Mucosa of descending colon (tissue), 3 donors: Measurements from ENCODE around the gene ST7. TPM values are rescaled to one million over a fixed set of nuclear protein-coding genes. Genes with fewer than 3 reads are reported as not detected.

Experiments used
- ATAC-seq: fragments of 200-7000 bp; cut with Tn5 transposase; one replicate; pipeline ENCODE4 v1.9.1; 2020; ENCODE audit warnings: mild to moderate bottlenecking, moderate library complexity
- DNase-seq, 3 donors: peaks; one replicate each; pipeline ENCODE4 v3.0.0-alpha.2; 2020
- H3K36me3 ChIP-seq: fragments of 200-600 bp; one replicate; pipeline ENCODE4 v1.8.0; 2021; ENCODE audit warnings: low read depth, mild to moderate bottlenecking
- H3K4me1 ChIP-seq: fragments of 200-600 bp; one replicate; pipeline ENCODE4 v1.8.0; 2021; ENCODE audit warnings: low read depth, mild to moderate bottlenecking
- H3K4me3 ChIP-seq: fragments of 200-600 bp; one replicate; pipeline ENCODE4 v1.8.0; 2021; ENCODE audit warnings: mild to moderate bottlenecking
- H3K9me3 ChIP-seq: fragments of 200-600 bp; one replicate; pipeline ENCODE4 v1.8.0; 2021; ENCODE audit warnings: mild to moderate bottlenecking
- CTCF ChIP-seq: fragments of 200-600 bp; IDR thresholded peaks from one replicate; pipeline ENCODE4 v1.8.0; 2022; ENCODE audit warnings: antibody characterized with exemption, mild to moderate bottlenecking
- intact Hi-C, 2 donors: fragments of 100-400 bp; cut with DNase I in 1 of 2; cut with micrococcal nuclease in 1 of 2; formaldehyde crosslinking; loops; one replicate each; pipeline versions ENCODE4 v1.11.0 to v1.11.1; 2022; cut with DNase I, micrococcal nuclease
- total RNA-seq, 3 donors: library from RNA; stranded (reverse); fragmentation: NEBNext Ultra II Directional in 2 of 3; extraction: Animal tissue kit (Norgen Biotek cat#: 25700) in 2 of 3; gene quantifications; one replicate each; pipeline versions ENCODE4 v1.2.1 to v1.2.4, GENCODE V29; 2021 to 2023
- donor health status: DM: no; HTN: no; CAD: no; lungs with moderate emphysema.
- donor health status: DM: no; HTN: no; CAD: no.
- donor health status: DM: no; HTN: yes; CAD: no.

The ST7 gene
- total RNA-seq, 3 donors from 2014 or later, result 10.1 to 22.0 (median 11.3) TPM

GRCh38 chr7:117140921-117141320 is 187.6 kb downstream of the ST7 start:
- no peak for TF ChIP-seq CTCF
- intact Hi-C loops, result no loop called here
- H3K4me3 ChIP-seq, result no peak overlapping the region
- no peaks in the 10 kb centered on the region for H3K9me3 ChIP-seq
- no peaks in the 10 kb centered on the region for H3K36me3 ChIP-seq
- ATAC-seq, result no peak
- no peak for DNase-seq
- H3K4me1 ChIP-seq, result no peaks in the 10 kb centered on the region

- ATAC-seq (no peak), DNase-seq (no peak)
- no peak overlapping the region for H3K4me3 ChIP-seq
- H3K36me3 ChIP-seq, result no peaks in the 10 kb centered on the region
- TF ChIP-seq CTCF, result no peak
- no peaks in the 10 kb centered on the region for H3K9me3 ChIP-seq
- H3K4me1 ChIP-seq, result no peaks in the 10 kb centered on the region
- intact Hi-C loops, result no loop called here
Measured at GRCh38 chr7:117143066-117143465, 189.8 kb downstream of the ST7 start.

GRCh38 chr7:117143580-117143979 is 190.3 kb downstream of the ST7 start:
- Histone ChIP-seq H3K9me3 (no peaks in the 10 kb centered on the region), H3K4me3 (no peak overlapping the region), H3K4me1 (no peaks in the 10 kb centered on the region), H3K36me3 (no peaks in the 10 kb centered on the region)
- intact Hi-C loops, result no loop called here
- TF ChIP-seq CTCF, result no peak
- ATAC-seq, result no peak
- DNase-seq, result no peak

- TF ChIP-seq CTCF, result no peak
- DNase-seq (no peak), ATAC-seq (no peak)
- intact Hi-C loops, result no loop called here
- H3K4me1 ChIP-seq, result no peaks in the 10 kb centered on the region
- H3K36me3 ChIP-seq, result no peaks in the 10 kb centered on the region
- no peaks in the 10 kb centered on the region for H3K9me3 ChIP-seq
- no peak overlapping the region for H3K4me3 ChIP-seq
Measured at GRCh38 chr7:117145333-117145732, 192.0 kb downstream of the ST7 start.

GRCh38 chr7:117146059-117146458 is 192.8 kb downstream of the ST7 start:
- no peaks in the 10 kb centered on the region for H3K4me1 ChIP-seq
- TF ChIP-seq CTCF, result no peak
- intact Hi-C loops, result no loop called here
- DNase-seq (no peak), ATAC-seq (no peak)
- no peak overlapping the region for H3K4me3 ChIP-seq
- no peaks in the 10 kb centered on the region for H3K36me3 ChIP-seq
- H3K9me3 ChIP-seq, result no peaks in the 10 kb centered on the region

- Histone ChIP-seq H3K9me3 (no peaks in the 10 kb centered on the region), H3K4me3 (no peak overlapping the region), H3K36me3 (no peaks in the 10 kb centered on the region), H3K4me1 (no peaks in the 10 kb centered on the region)
- intact Hi-C loops, result no loop called here
- ATAC-seq (no peak), DNase-seq (no peak)
- no peak for TF ChIP-seq CTCF
Measured at GRCh38 chr7:117146511-117146910, 193.2 kb downstream of the ST7 start.
